Measurements from ENCODE around the gene WNT3.

GRCh38 chr17:46785696-46786095 lies 32.8 kb downstream of the WNT3 start:
- TF ChIP-seq CTCF (conservative IDR thresholded peaks at IDR 0.05; ENCODE audit: low read length) (no peak), EZH2phosphoT487 (IDR thresholded peaks at IDR 0.05; ENCODE audit: borderline replicate concordance, low read depth, low read length) (no peak)
